WTC11 (cell line): Measurements from ENCODE around the gene TRMT112.

ENCODE experiments used
- RELA ChIP-seq: sonication (generic); formaldehyde crosslinking; IDR thresholded peaks from 2 replicates; pipeline ENCODE4 v1.8.1; 2022; ENCODE audit warnings: missing genetic modification reagents, mild to moderate bottlenecking, borderline replicate concordance
- ZNF121 ChIP-seq: sonication (generic); formaldehyde crosslinking; IDR thresholded peaks from 2 replicates; pipeline ENCODE4 v1.8.0; 2023; ENCODE audit warnings: missing genetic modification reagents
- TF ChIP-seq, protein P1 (sequence below): fragments of 250-450 bp; sonication (Bioruptor Pico); IDR thresholded peaks from 2 replicates; pipeline ENCODE4 v1.9.0; 2021; ENCODE audit warnings: mild to moderate bottlenecking
- TF ChIP-seq, protein P2 (sequence below): sonication (generic); formaldehyde crosslinking; IDR thresholded peaks from 2 replicates; pipeline ENCODE4 v1.8.1; 2022; ENCODE audit warnings: mild to moderate bottlenecking, moderate library complexity, missing genetic modification reagents

DNA sequence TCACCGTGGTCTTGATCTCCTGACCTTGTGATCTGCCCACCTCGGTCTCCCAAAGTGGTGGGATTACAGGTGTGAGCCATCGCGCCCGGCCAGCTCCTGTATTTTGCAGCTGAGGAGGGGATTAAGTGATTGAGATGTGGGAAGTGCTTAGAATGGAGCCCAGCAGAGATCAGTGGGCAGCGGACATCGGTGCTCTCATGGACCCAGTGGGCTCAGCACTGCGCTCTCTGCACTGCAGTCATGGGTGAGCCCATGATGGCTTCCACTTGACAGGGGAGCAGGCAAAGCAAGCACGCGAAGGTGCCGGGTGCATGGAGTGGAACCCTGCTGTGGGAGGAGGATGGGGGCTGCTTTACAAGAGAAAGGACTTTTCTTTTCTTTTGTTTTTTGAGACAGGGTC, 13.5 kb upstream of the TRMT112 start:
- TF ChIP-seq, protein P1, sequence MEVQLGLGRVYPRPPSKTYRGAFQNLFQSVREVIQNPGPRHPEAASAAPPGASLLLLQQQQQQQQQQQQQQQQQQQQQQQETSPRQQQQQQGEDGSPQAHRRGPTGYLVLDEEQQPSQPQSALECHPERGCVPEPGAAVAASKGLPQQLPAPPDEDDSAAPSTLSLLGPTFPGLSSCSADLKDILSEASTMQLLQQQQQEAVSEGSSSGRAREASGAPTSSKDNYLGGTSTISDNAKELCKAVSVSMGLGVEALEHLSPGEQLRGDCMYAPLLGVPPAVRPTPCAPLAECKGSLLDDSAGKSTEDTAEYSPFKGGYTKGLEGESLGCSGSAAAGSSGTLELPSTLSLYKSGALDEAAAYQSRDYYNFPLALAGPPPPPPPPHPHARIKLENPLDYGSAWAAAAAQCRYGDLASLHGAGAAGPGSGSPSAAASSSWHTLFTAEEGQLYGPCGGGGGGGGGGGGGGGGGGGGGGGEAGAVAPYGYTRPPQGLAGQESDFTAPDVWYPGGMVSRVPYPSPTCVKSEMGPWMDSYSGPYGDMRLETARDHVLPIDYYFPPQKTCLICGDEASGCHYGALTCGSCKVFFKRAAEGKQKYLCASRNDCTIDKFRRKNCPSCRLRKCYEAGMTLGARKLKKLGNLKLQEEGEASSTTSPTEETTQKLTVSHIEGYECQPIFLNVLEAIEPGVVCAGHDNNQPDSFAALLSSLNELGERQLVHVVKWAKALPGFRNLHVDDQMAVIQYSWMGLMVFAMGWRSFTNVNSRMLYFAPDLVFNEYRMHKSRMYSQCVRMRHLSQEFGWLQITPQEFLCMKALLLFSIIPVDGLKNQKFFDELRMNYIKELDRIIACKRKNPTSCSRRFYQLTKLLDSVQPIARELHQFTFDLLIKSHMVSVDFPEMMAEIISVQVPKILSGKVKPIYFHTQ = no peak
- TF ChIP-seq, protein P2, sequence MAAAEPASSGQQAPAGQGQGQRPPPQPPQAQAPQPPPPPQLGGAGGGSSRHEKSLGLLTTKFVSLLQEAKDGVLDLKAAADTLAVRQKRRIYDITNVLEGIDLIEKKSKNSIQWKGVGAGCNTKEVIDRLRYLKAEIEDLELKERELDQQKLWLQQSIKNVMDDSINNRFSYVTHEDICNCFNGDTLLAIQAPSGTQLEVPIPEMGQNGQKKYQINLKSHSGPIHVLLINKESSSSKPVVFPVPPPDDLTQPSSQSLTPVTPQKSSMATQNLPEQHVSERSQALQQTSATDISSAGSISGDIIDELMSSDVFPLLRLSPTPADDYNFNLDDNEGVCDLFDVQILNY (CRISPR knock-in tag) = no peak
- TF ChIP-seq RELA (CRISPR knock-in tag) (no peak), ZNF121 (CRISPR knock-in tag) (no peak)
